Mesothelial cell of epicardium (in vitro differentiated cells): ENCODE results near the gene CLVS2. TPM values are rescaled to one million over a fixed set of nuclear protein-coding genes. Genes with fewer than 3 reads are reported as not detected.

ENCODE experiments used
- DNase-seq, 2 experiments: peaks; one replicate each; pipeline ENCODE4 v3.0.0; 2021; ENCODE audit warnings: low spot score in 2 of 2; ENCODE audit not compliant: unreplicated experiment in 2 of 2
- H3K27ac Mint-ChIP-seq: 2 replicates; pipeline ENCODE4 v1.8.0; 2021; ENCODE audit warnings: mixed read lengths
- H3K27me3 Mint-ChIP-seq: 2 replicates; pipeline ENCODE4 v1.8.0; 2021; ENCODE audit warnings: low read depth, mixed read lengths
- H3K36me3 Mint-ChIP-seq: 2 replicates; pipeline ENCODE4 v1.8.0; 2021; ENCODE audit warnings: mixed read lengths
- H3K4me1 Mint-ChIP-seq: 2 replicates; pipeline ENCODE4 v1.8.0; 2021; ENCODE audit warnings: mixed read lengths
- H3K4me3 Mint-ChIP-seq: 2 replicates; pipeline ENCODE4 v1.8.0; 2021; ENCODE audit warnings: mild to moderate bottlenecking, moderate library complexity, mixed read lengths
- H3K9me3 Mint-ChIP-seq: 2 replicates; pipeline ENCODE4 v1.8.0; 2021; ENCODE audit warnings: mixed read lengths
- total RNA-seq: library from RNA; stranded (reverse); gene quantifications from 3 replicates; pipeline ENCODE4 v1.2.1, GENCODE V29; 2021
- TF ChIP-seq, protein P1 (sequence below): fragments of 200-600 bp; sonication (generic); IDR thresholded peaks from one replicate; pipeline ENCODE4 v1.5.0; 2021; ENCODE audit warnings: antibody characterized with exemption; ENCODE audit not compliant: unreplicated experiment

The CLVS2 gene
- total RNA-seq, 1 donor from 2014 or later: 0.11 TPM

- Mint-ChIP-seq H3K9me3 (no peaks in the 10 kb centered on the region), H3K36me3 (no peaks in the 10 kb centered on the region), H3K4me1 (no peaks in the 10 kb centered on the region), H3K4me3 (no peak overlapping the region), H3K27me3 (no peaks in the 10 kb centered on the region), H3K27ac (no peak overlapping the region)
- TF ChIP-seq, protein P1, sequence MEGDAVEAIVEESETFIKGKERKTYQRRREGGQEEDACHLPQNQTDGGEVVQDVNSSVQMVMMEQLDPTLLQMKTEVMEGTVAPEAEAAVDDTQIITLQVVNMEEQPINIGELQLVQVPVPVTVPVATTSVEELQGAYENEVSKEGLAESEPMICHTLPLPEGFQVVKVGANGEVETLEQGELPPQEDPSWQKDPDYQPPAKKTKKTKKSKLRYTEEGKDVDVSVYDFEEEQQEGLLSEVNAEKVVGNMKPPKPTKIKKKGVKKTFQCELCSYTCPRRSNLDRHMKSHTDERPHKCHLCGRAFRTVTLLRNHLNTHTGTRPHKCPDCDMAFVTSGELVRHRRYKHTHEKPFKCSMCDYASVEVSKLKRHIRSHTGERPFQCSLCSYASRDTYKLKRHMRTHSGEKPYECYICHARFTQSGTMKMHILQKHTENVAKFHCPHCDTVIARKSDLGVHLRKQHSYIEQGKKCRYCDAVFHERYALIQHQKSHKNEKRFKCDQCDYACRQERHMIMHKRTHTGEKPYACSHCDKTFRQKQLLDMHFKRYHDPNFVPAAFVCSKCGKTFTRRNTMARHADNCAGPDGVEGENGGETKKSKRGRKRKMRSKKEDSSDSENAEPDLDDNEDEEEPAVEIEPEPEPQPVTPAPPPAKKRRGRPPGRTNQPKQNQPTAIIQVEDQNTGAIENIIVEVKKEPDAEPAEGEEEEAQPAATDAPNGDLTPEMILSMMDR: no peak
- no peak for DNase-seq
Measured at GRCh38 chr6:123064038-123064437, 68.0 kb downstream of the CLVS2 start.

- DNase-seq: no peak
- Mint-ChIP-seq H3K4me3 (no peak overlapping the region), H3K27ac (no peak overlapping the region), H3K9me3 (no peaks in the 10 kb centered on the region), H3K36me3 (no peaks in the 10 kb centered on the region), H3K27me3 (peaks cover 19% of the 10 kb centered on the region), H3K4me1 (no peaks in the 10 kb centered on the region)
- TF ChIP-seq, protein P1: no peak
Measured at GRCh38 chr6:123074616-123075015, 78.6 kb downstream of the CLVS2 start.

GRCh38 chr6:123085403-123085802 is 89.4 kb downstream of the CLVS2 start:
- H3K4me1 Mint-ChIP-seq: no peaks in the 10 kb centered on the region
- H3K27me3 Mint-ChIP-seq: no peaks in the 10 kb centered on the region
- H3K9me3 Mint-ChIP-seq: peaks cover 3% of the 10 kb centered on the region

GRCh38 chr6:123089226-123089625 is 93.2 kb downstream of the CLVS2 start:
- Mint-ChIP-seq H3K27me3 (no peaks in the 10 kb centered on the region), H3K4me3 (no peak overlapping the region), H3K9me3 (peaks cover 3% of the 10 kb centered on the region), H3K36me3 (no peaks in the 10 kb centered on the region), H3K4me1 (no peaks in the 10 kb centered on the region), H3K27ac (no peak overlapping the region)
- DNase-seq: no peak
- TF ChIP-seq, protein P1: no peak

More at GRCh38 chr6:123085403-123085802, 89.4 kb downstream of the CLVS2 start:
- TF ChIP-seq, protein P1: no peak
- Mint-ChIP-seq H3K36me3 (no peaks in the 10 kb centered on the region), H3K27ac (no peak overlapping the region), H3K4me3 (no peak overlapping the region)
- DNase-seq: no peak

DNA sequence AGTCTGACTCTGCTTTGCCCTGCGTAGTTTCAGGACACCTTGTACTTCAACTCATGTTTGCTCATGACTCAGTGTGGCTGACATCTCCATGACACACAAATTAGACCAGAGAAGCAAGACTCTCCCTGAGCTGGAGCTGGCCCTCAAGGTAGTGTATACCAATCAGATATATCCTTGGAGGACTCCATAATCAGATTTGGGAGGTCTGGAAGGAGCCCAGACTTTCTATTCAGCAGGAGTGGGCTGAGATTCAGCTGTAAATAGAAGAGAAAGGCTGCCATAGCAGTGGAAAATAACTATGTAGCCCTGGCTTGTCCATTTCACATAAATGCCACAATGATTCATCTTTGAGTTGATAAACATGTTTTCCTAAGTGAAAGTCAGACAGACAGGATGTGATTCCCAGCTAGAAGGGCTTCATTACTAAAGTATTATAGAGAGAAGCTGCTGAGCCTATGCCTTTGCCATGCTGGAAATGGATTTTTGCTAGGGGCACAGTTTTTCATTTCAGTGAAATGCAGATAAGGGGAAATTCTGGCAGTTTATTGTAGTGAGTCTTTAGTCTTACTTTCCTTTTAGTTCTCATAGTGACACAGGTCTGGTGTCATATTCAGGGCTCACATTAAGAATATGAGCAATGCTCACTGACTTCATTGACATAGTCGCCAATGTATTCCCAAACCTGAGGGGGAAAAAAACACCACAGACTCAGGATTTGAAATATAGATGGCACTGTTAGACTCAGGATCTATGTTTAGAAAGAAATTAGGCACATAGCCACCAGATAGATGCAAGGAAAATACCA is 95.3 kb downstream of the CLVS2 start:
- no peaks in the 10 kb centered on the region for H3K9me3 Mint-ChIP-seq
- no peaks in the 10 kb centered on the region for H3K27me3 Mint-ChIP-seq
- no peak for DNase-seq
- no peak overlapping the region for H3K27ac Mint-ChIP-seq
- H3K4me1 Mint-ChIP-seq: peaks cover 5% of the 10 kb centered on the region
- no peaks in the 10 kb centered on the region for H3K36me3 Mint-ChIP-seq
- TF ChIP-seq, protein P1: no peak
- H3K4me3 Mint-ChIP-seq: no peak overlapping the region
